Body of pancreas (tissue), 4 donors: ENCODE measurements around the gene KLHL8.

ENCODE experiments used
- POLR2A ChIP-seq, 3 donors: fragments of 450-650 bp; IDR thresholded peaks; one replicate each; pipeline ENCODE4 v1.6.1; 2016; ENCODE audit warnings: antibody characterized with exemption in 3 of 3, mild to moderate bottlenecking in 2 of 3
- TF ChIP-seq, protein P1 (sequence below), 7 experiments: fragments of 450-650 bp in 4 of 7; fragments of 200-600 bp in 3 of 7; sonication (generic) in 3 of 7; IDR thresholded peaks; one replicate each; pipeline ENCODE4 v1.5.1; 2016 to 2019; ENCODE audit warnings: antibody characterized with exemption in 7 of 7

- TF ChIP-seq, protein P1, sequence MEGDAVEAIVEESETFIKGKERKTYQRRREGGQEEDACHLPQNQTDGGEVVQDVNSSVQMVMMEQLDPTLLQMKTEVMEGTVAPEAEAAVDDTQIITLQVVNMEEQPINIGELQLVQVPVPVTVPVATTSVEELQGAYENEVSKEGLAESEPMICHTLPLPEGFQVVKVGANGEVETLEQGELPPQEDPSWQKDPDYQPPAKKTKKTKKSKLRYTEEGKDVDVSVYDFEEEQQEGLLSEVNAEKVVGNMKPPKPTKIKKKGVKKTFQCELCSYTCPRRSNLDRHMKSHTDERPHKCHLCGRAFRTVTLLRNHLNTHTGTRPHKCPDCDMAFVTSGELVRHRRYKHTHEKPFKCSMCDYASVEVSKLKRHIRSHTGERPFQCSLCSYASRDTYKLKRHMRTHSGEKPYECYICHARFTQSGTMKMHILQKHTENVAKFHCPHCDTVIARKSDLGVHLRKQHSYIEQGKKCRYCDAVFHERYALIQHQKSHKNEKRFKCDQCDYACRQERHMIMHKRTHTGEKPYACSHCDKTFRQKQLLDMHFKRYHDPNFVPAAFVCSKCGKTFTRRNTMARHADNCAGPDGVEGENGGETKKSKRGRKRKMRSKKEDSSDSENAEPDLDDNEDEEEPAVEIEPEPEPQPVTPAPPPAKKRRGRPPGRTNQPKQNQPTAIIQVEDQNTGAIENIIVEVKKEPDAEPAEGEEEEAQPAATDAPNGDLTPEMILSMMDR (IDR thresholded peaks at IDR 0.05), result no peak
- no peak for TF ChIP-seq POLR2A (IDR thresholded peaks at IDR 0.05)
Observed at GRCh38 chr4:87171944-87172343, 48.5 kb downstream of the KLHL8 start.
